Glutamatergic neuron (in vitro differentiated cells): Measurements from ENCODE around the gene NOL7. TPM values are rescaled to one million over a fixed set of nuclear protein-coding genes. Genes with fewer than 3 reads are reported as not detected.

Experiments used
- DNase-seq: peaks from one replicate; pipeline ENCODE4 v3.0.0; 2022
- H3K27ac Mint-ChIP-seq: one replicate; pipeline ENCODE4 v1.8.0; 2020; ENCODE audit warnings: mild to moderate bottlenecking, mixed read lengths, inconsistent platforms; ENCODE audit not compliant: unreplicated experiment
- H3K27me3 Mint-ChIP-seq: one replicate; pipeline ENCODE4 v1.8.0; 2020; ENCODE audit warnings: mild to moderate bottlenecking, moderate library complexity, mixed read lengths, inconsistent platforms; ENCODE audit not compliant: unreplicated experiment
- H3K36me3 Mint-ChIP-seq: one replicate; pipeline ENCODE4 v1.8.0; 2020; ENCODE audit warnings: mild to moderate bottlenecking, mixed read lengths, inconsistent platforms; ENCODE audit not compliant: unreplicated experiment
- H3K4me1 Mint-ChIP-seq: one replicate; pipeline ENCODE4 v1.8.0; 2020; ENCODE audit warnings: mild to moderate bottlenecking, low read depth, mixed read lengths, inconsistent platforms; ENCODE audit not compliant: unreplicated experiment
- H3K4me3 Mint-ChIP-seq: one replicate; pipeline ENCODE4 v1.8.0; 2020; ENCODE audit warnings: mild to moderate bottlenecking, mixed read lengths, inconsistent platforms; ENCODE audit not compliant: unreplicated experiment
- H3K9me3 Mint-ChIP-seq: one replicate; pipeline ENCODE4 v1.8.0; 2020; ENCODE audit warnings: mild to moderate bottlenecking, moderate library complexity, mixed read lengths, inconsistent platforms; ENCODE audit not compliant: unreplicated experiment
- total RNA-seq: library from RNA; stranded (reverse); fragmentation: NEBNext Ultra II Directional; extraction: Animal tissue kit (Norgen Biotek cat#: 25700); gene quantifications from one replicate; pipeline ENCODE4 v1.2.1, GENCODE V29; 2021; ENCODE audit not compliant: unreplicated experiment
- TF ChIP-seq, protein P1 (sequence below): fragments of 200-600 bp; sonication (generic); IDR thresholded peaks from one replicate; pipeline ENCODE4 v1.5.0; 2021; ENCODE audit not compliant: partially characterized antibody, unreplicated experiment

The NOL7 gene
- total RNA-seq, 1 donor from 2014 or later, result 28.0 TPM

DNA sequence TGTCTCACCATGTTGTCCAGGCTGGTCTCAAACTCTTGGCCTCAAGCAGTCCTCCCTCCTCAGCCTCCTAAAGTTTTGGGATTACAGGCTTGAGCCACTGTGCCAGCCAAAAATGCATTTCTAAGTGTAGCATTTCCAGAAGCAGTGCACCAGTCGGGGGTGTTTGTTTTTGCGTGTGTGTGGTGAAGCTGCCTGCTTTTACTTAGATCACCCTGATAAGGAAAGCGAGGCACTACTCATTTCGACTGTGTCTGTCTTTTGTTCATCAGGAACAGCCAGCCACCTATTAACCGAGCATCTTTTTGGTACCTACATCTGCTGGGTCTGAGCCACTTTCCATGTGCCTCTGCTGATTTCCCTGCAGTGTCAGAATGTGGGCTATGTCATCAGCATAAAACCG is 22.0 kb upstream of the NOL7 start:
- DNase-seq, result no peak
- Mint-ChIP-seq H3K36me3 (no peaks in the 10 kb centered on the region), H3K4me3 (no peak overlapping the region), H3K27me3 (peaks cover 2% of the 10 kb centered on the region), H3K9me3 (peaks cover 2% of the 10 kb centered on the region), H3K4me1 (peaks cover 4% of the 10 kb centered on the region), H3K27ac (no peak overlapping the region)
- TF ChIP-seq, protein P1, sequence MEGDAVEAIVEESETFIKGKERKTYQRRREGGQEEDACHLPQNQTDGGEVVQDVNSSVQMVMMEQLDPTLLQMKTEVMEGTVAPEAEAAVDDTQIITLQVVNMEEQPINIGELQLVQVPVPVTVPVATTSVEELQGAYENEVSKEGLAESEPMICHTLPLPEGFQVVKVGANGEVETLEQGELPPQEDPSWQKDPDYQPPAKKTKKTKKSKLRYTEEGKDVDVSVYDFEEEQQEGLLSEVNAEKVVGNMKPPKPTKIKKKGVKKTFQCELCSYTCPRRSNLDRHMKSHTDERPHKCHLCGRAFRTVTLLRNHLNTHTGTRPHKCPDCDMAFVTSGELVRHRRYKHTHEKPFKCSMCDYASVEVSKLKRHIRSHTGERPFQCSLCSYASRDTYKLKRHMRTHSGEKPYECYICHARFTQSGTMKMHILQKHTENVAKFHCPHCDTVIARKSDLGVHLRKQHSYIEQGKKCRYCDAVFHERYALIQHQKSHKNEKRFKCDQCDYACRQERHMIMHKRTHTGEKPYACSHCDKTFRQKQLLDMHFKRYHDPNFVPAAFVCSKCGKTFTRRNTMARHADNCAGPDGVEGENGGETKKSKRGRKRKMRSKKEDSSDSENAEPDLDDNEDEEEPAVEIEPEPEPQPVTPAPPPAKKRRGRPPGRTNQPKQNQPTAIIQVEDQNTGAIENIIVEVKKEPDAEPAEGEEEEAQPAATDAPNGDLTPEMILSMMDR, result no peak

DNA sequence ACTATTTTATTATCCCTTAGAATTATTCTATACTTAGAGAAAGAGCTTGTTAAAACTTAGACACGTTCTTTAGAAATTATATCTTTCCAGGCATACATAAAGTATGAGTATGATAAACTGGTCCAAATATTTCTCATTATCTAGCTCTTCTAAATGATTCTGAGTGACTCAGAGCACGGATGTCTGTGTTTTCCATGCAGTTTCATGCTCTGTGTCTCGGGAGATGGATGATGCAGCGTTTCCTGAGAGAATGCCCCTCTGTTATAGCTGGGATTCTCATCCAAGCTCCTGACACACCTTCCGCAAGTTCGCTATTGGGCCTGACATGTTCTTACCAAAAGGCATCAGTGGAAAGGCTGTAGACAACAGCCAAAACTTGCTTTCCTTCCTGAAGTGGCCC is 21.4 kb upstream of the NOL7 start:
- Mint-ChIP-seq H3K27me3 (peaks cover 2% of the 10 kb centered on the region), H3K4me1 (peaks cover 7% of the 10 kb centered on the region), H3K4me3 (no peak overlapping the region), H3K9me3 (peaks cover 2% of the 10 kb centered on the region), H3K36me3 (no peaks in the 10 kb centered on the region), H3K27ac (no peak overlapping the region)
- DNase-seq, result no peak
- TF ChIP-seq, protein P1, result no peak

DNA sequence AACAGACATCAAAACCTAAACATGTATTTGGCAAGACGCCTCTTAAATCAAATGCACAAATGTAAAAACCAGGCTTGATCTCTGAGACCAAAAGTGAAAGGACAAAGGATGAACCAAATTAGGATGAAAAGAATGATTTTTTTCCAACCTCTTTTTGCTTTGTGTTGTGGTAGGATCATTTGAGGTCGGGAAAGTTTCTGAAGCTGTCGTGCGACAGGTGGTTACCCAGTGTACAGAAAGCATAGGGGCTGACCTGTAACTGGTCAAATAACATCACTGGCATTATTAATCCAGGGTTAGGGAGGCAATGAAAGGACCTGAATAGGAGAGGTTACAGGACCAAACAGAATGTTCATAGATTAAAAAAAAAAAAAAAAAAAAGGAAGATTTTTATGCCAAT is 18.1 kb upstream of the NOL7 start:
- Mint-ChIP-seq H3K27ac (no peak overlapping the region), H3K4me1 (peaks cover 3% of the 10 kb centered on the region), H3K36me3 (no peaks in the 10 kb centered on the region), H3K4me3 (no peak overlapping the region), H3K9me3 (no peaks in the 10 kb centered on the region), H3K27me3 (peaks cover 2% of the 10 kb centered on the region)
- no peak for DNase-seq
- TF ChIP-seq, protein P1, result no peak

DNA sequence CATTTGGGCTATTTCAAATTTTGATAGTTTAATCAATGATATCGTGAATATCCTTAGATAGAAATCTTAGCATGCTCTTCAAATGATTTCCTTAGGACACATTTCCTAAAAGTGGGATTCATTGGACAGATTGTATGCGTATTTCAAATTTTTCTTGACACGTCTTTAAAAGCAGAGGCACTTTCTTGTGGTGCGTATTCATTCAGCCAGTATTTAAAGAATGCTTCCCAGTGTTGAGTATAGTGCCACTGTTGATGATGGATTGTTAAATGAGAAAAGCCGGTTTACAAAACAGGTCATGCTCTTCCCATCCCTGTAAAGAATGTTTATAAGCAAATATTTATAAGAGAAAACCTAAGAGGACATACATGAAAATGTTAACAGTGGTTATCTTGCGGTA is 15.1 kb upstream of the NOL7 start:
- TF ChIP-seq, protein P1, result no peak
- Mint-ChIP-seq H3K9me3 (no peaks in the 10 kb centered on the region), H3K4me1 (peaks cover 3% of the 10 kb centered on the region), H3K36me3 (no peaks in the 10 kb centered on the region), H3K27ac (no peak overlapping the region), H3K27me3 (peaks cover 2% of the 10 kb centered on the region), H3K4me3 (no peak overlapping the region)
- DNase-seq, result no peak

DNA sequence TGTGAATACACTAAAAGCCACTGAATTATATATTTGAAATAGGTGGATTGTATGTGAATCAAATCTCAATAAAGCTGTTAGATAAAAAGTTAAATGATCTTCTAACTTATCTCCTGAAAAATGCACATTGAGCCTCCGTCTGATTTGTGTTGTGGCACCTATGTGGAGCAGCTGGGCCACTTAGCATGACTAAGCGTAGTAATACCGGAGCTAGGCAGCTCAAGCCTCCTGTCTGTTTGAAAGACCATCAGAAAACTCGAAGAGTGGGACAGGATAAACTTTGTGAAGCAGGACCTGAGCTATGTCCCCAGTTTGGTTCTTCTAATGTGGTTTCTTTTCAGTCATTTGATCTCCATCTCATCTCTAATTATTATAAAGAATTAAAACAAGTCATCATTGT is 11.0 kb upstream of the NOL7 start:
- H3K9me3 Mint-ChIP-seq, result no peaks in the 10 kb centered on the region
- TF ChIP-seq, protein P1, result no peak
- no peak overlapping the region for H3K4me3 Mint-ChIP-seq
- no peak overlapping the region for H3K27ac Mint-ChIP-seq
- no peaks in the 10 kb centered on the region for H3K36me3 Mint-ChIP-seq
- H3K27me3 Mint-ChIP-seq, result peaks cover 2% of the 10 kb centered on the region
- H3K4me1 Mint-ChIP-seq, result no peaks in the 10 kb centered on the region
- DNase-seq, result no peak
